Left ventricle myocardium inferior (tissue), 1 donor: Measurements from ENCODE around the gene FBXW11. TPM values are rescaled to one million over a fixed set of nuclear protein-coding genes. Genes with fewer than 3 reads are reported as not detected.

ENCODE experiments used
- DNase-seq: peaks from one replicate; pipeline ENCODE4 v3.0.0-alpha.2; 2020
- H3K27ac ChIP-seq: fragments of 200-600 bp; replicated peaks from 2 replicates; pipeline ENCODE4 v1.8.0; 2021
- H3K27me3 ChIP-seq: fragments of 200-600 bp; 2 replicates; pipeline ENCODE4 v1.8.0; 2021; ENCODE audit warnings: low read depth
- H3K36me3 ChIP-seq: fragments of 200-600 bp; 2 replicates; pipeline ENCODE4 v1.8.0; 2021
- H3K4me1 ChIP-seq: fragments of 200-600 bp; 2 replicates; pipeline ENCODE4 v1.8.0; 2021
- H3K4me3 ChIP-seq: fragments of 200-600 bp; 2 replicates; pipeline ENCODE4 v1.8.0; 2021; ENCODE audit warnings: mild to moderate bottlenecking, moderate library complexity
- H3K9me3 ChIP-seq: fragments of 200-600 bp; replicated peaks from 2 replicates; pipeline ENCODE4 v1.8.0; 2021
- intact Hi-C: fragments of 100-400 bp; cut with micrococcal nuclease; formaldehyde crosslinking; loops from one replicate; pipeline ENCODE4 v1.11.0; 2022
- total RNA-seq: library from RNA; stranded (reverse); fragmentation: NEBNext Ultra II Directional; extraction: Animal tissue kit (Norgen Biotek cat#: 25700); gene quantifications from one replicate; pipeline ENCODE4 v1.2.1, GENCODE V29; 2021
- TF ChIP-seq, protein P1 (sequence below): fragments of 200-600 bp; IDR thresholded peaks from 2 replicates; pipeline ENCODE4 v1.8.0; 2021; ENCODE audit warnings: antibody characterized with exemption, mild to moderate bottlenecking, borderline replicate concordance
- donor health status: DM: no; HTN: yes; CAD: no; lungs with severe emphysema.

FBXW11 gene
- total RNA-seq, 1 donor from 2014 or later = 69.0 TPM

DNA sequence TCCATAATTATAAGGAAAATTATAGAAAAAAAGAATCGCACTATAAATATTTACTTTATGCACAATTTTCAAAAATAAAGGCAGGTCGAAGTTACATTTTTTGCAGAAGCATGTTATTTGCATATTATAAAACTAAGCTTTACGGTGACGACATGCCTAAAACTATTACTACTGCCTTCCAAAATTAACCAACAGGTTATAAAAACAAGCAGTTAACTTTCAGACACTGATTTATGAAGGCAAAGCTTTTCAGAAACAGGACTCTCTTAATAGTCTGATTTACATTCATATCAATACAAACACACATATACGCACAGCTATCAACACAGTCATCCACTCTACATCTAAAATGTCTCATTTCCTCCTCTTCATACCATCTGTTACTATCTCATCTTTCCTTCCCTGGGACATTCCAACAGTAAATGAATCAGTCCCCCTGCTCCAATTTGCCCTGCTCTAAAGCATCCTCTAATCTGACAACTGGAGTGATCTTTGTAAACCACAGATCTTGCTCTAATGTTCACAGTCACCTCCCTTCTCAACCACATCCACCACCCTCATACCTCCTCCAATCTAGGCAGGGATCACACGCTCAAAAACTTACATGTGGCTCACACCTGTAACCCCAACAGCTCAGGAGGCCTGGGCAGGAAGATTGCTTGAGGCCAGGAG, 21.6 kb downstream of the FBXW11 start:
- H3K4me1 ChIP-seq = peaks cover 47% of the 10 kb centered on the region
- no peak overlapping the region for H3K4me3 ChIP-seq
- H3K36me3 ChIP-seq = peaks cover 3% of the 10 kb centered on the region
- H3K27ac ChIP-seq = no peak overlapping the region
- TF ChIP-seq, protein P1, sequence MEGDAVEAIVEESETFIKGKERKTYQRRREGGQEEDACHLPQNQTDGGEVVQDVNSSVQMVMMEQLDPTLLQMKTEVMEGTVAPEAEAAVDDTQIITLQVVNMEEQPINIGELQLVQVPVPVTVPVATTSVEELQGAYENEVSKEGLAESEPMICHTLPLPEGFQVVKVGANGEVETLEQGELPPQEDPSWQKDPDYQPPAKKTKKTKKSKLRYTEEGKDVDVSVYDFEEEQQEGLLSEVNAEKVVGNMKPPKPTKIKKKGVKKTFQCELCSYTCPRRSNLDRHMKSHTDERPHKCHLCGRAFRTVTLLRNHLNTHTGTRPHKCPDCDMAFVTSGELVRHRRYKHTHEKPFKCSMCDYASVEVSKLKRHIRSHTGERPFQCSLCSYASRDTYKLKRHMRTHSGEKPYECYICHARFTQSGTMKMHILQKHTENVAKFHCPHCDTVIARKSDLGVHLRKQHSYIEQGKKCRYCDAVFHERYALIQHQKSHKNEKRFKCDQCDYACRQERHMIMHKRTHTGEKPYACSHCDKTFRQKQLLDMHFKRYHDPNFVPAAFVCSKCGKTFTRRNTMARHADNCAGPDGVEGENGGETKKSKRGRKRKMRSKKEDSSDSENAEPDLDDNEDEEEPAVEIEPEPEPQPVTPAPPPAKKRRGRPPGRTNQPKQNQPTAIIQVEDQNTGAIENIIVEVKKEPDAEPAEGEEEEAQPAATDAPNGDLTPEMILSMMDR = no peak
- H3K9me3 ChIP-seq = peaks cover 14% of the 10 kb centered on the region
- no peaks in the 10 kb centered on the region for H3K27me3 ChIP-seq
- DNase-seq = no peak
- intact Hi-C loops = no loop called here

GRCh38 chr5:171981847-171982246, 24.6 kb downstream of the FBXW11 start:
- DNase-seq = no peak
- Histone ChIP-seq H3K27ac (no peak overlapping the region), H3K4me3 (no peak overlapping the region), H3K36me3 (peaks cover 3% of the 10 kb centered on the region), H3K4me1 (peaks cover 45% of the 10 kb centered on the region), H3K27me3 (no peaks in the 10 kb centered on the region), H3K9me3 (peaks cover 36% of the 10 kb centered on the region)
- intact Hi-C loops = no loop called here
- TF ChIP-seq, protein P1 = no peak

GRCh38 chr5:171980792-171981191, 25.6 kb downstream of the FBXW11 start:
- H3K4me1 ChIP-seq = peaks cover 56% of the 10 kb centered on the region
- TF ChIP-seq, protein P1 = no peak
- intact Hi-C loops = no loop called here
- no peak overlapping the region for H3K27ac ChIP-seq
- no peak overlapping the region for H3K4me3 ChIP-seq
- H3K9me3 ChIP-seq = peaks cover 36% of the 10 kb centered on the region
- H3K36me3 ChIP-seq = peaks cover 3% of the 10 kb centered on the region
- no peak for DNase-seq
- H3K27me3 ChIP-seq = no peaks in the 10 kb centered on the region

- TF ChIP-seq, protein P1 = no peak
- no peak for DNase-seq
- no peaks in the 10 kb centered on the region for H3K27me3 ChIP-seq
Observed at GRCh38 chr5:171979606-171980005, 26.8 kb downstream of the FBXW11 start.

GRCh38 chr5:171978519-171978918, 27.9 kb downstream of the FBXW11 start:
- TF ChIP-seq, protein P1 = no peak
- Histone ChIP-seq H3K9me3 (peaks cover 36% of the 10 kb centered on the region), H3K4me3 (no peak overlapping the region), H3K4me1 (peaks cover 50% of the 10 kb centered on the region), H3K27me3 (no peaks in the 10 kb centered on the region), H3K36me3 (peaks cover 3% of the 10 kb centered on the region), H3K27ac (no peak overlapping the region)
- DNase-seq = no peak
- intact Hi-C loops = no loop called here

More at GRCh38 chr5:171979606-171980005, 26.8 kb downstream of the FBXW11 start:
- Histone ChIP-seq H3K27ac (no peak overlapping the region), H3K4me1 (peaks cover 58% of the 10 kb centered on the region), H3K9me3 (peaks cover 36% of the 10 kb centered on the region), H3K36me3 (peaks cover 3% of the 10 kb centered on the region), H3K4me3 (no peak overlapping the region)
- intact Hi-C loops = no loop called here
